ENCODE data around the gene B4GAT1. TPM values are rescaled to one million over a fixed set of nuclear protein-coding genes. Genes with fewer than 3 reads are reported as not detected.

Gene B4GAT1
- polyA plus RNA-seq, 1 of the 3 experiments (the other 2 are of a cell fraction) = 26.4 TPM

- POLR2A ChIA-PET = interaction anchor here (2.2 to 2.4 kb wide), 2 partner anchors 8 to 30 kb away, joined by 10 read pairs; partner anchors contain the start of gene YIF1A
- CTCF ChIA-PET = interaction anchor here (1.5 to 12.4 kb wide), 3 partner anchors 8 to 36 kb away, joined by 3 to 280 read pairs (median 17); partner anchors contain the start of gene RIN1
- H4K20me1 ChIP-seq (ENCODE audit: insufficient read depth) = no peaks in the 10 kb centered on the region
- TF ChIP-seq JUND (IDR thresholded peaks at IDR 0.05) (no peak), USF2 (IDR thresholded peaks at IDR 0.05; ENCODE audit: borderline replicate concordance, low read depth, low read length) (no peak), FOXJ3 (CRISPR knock-in tag; IDR thresholded peaks at IDR 0.05) (no peak)
- peak overlapping the region in 1 of 2 experiments; percentile 100; a peak in 2 of 4 replicates for H3K27ac ChIP-seq (ENCODE audit: low read depth in 2 of 2, low read length in 1 of 2)
- DNase-seq = no peak
- no peak overlapping the region for H3K9ac ChIP-seq
- H3K4me1 ChIP-seq (ENCODE audit: control insufficient read depth in 1 of 2, insufficient read depth in 2 of 2, low read depth in 1 of 2, low read length in 1 of 2) = peaks cover 29 to 55% of the 10 kb centered on the region in 2 experiments
- H3K36me3 ChIP-seq (replicated peaks in 1 of 2; ENCODE audit: control insufficient read depth in 1 of 2, insufficient read depth in 2 of 2, low read length in 1 of 2) = no peaks in the 10 kb centered on the region
- H3K79me2 ChIP-seq (ENCODE audit: insufficient read depth) = no peaks in the 10 kb centered on the region
- no peak overlapping the region for H3K4me2 ChIP-seq
- no peak overlapping the region for H2AFZ ChIP-seq (ENCODE audit: low read depth)
- WGBS (ENCODE audit: low lambda C conversion rate) = 81% methylated on average over 3 of the region's 3 CpGs
- H3K9me2 ChIP-seq = no peaks in the 10 kb centered on the region
- H3K4me3 ChIP-seq (ENCODE audit: low read depth in 2 of 2, low read length in 1 of 2) = no peak overlapping the region
- H3F3A ChIP-seq (replicated peaks; ENCODE audit: insufficient read depth) = no peaks in the 10 kb centered on the region
- no peaks in the 10 kb centered on the region for H3K9me3 ChIP-seq
- no peaks in the 10 kb centered on the region for H3K27me3 ChIP-seq (ENCODE audit: insufficient read depth)
Measured at GRCh38 chr11:66318600-66318970, 28.8 kb downstream of the B4GAT1 start.

- Histone ChIP-seq H3K9me2 (no peaks in the 10 kb centered on the region), H3K27me3 (ENCODE audit: insufficient read depth) (no peaks in the 10 kb centered on the region), H3K4me1 (ENCODE audit: control insufficient read depth in 1 of 2, insufficient read depth in 2 of 2, low read depth in 1 of 2, low read length in 1 of 2) (peaks cover 32 to 60% of the 10 kb centered on the region in 2 experiments), H3K9ac (no peak overlapping the region), H3K4me3 (ENCODE audit: low read depth in 2 of 2, low read length in 1 of 2) (no peak overlapping the region), H3K9me3 (no peaks in the 10 kb centered on the region), H3K27ac (ENCODE audit: low read depth in 2 of 2, low read length in 1 of 2) (peak overlapping the region; percentile 21 to 100; a peak in 3 of 4 replicates), H3F3A (replicated peaks; ENCODE audit: insufficient read depth) (no peaks in the 10 kb centered on the region), H3K4me2 (peak overlapping the region; percentile 20; the same call in 1 of the 2 replicates), H4K20me1 (ENCODE audit: insufficient read depth) (no peaks in the 10 kb centered on the region), H3K79me2 (ENCODE audit: insufficient read depth) (no peaks in the 10 kb centered on the region), H2AFZ (ENCODE audit: low read depth) (no peak overlapping the region), H3K36me3 (replicated peaks in 1 of 2; ENCODE audit: control insufficient read depth in 1 of 2, insufficient read depth in 2 of 2, low read length in 1 of 2) (no peaks in the 10 kb centered on the region)
- 62% methylated on average over 11 of the region's 16 CpGs for WGBS (ENCODE audit: low lambda C conversion rate)
- TF ChIP-seq TEAD4 (IDR thresholded peaks at IDR 0.05; ENCODE audit: borderline replicate concordance, insufficient read depth) (no peak), REST (IDR thresholded peaks at IDR 0.05; ENCODE audit: low read depth, low read length) (no peak), FOXM1 (IDR thresholded peaks at IDR 0.05; ENCODE audit: low read depth) (no peak), CTCF (IDR thresholded peaks at IDR 0.05) (no peak), RAD21 (IDR thresholded peaks at IDR 0.05; ENCODE audit: low read length) (no peak), FOSL2 (IDR thresholded peaks at IDR 0.05; ENCODE audit: borderline replicate concordance, low read depth) (no peak), NRF1 (IDR thresholded peaks at IDR 0.05; ENCODE audit: low read depth, low read length) (no peak), POLR2AphosphoS5 (IDR thresholded peaks at IDR 0.05; ENCODE audit: low read depth, low read length) (no peak), GATA2 (CRISPR knock-in tag; IDR thresholded peaks at IDR 0.05) (no peak), GABPA (IDR thresholded peaks at IDR 0.05; ENCODE audit: low read depth) (no peak), EZH2phosphoT487 (IDR thresholded peaks at IDR 0.05; ENCODE audit: borderline replicate concordance, low read depth) (no peak)
- peak; percentile 69 for DNase-seq
- ChIA-PET CTCF (interaction anchor here (0.7 to 12.4 kb wide), 7 partner anchors 9 to 95 kb away, joined by 3 to 280 read pairs (median 3); partner anchors contain the start of gene RIN1), POLR2A (interaction anchor here (2.2 to 2.4 kb wide), 2 partner anchors 9 to 29 kb away, joined by 10 read pairs; partner anchors contain the start of gene YIF1A)
Measured at GRCh38 chr11:66317723-66318599, 29.5 kb downstream of the B4GAT1 start.

All from SK-N-SH (cell line).